Stimulated activated CD8-positive, alpha-beta memory T cell treated with anti-CD3 and anti-CD28 coated beads, Interleukin-15, amount 100 ng/mL, for 4 hours (primary cell): ENCODE results near the gene INPP4B.
"Not testable (repeated sequence)": the region's sequence is repeated elsewhere in the genome, so short reads cannot be mapped to it uniquely, and the experiment has no call there.

Experiments
- DNase-seq, 2 donors: peaks; one replicate each; pipeline ENCODE4 v3.0.0-alpha.2; 2020; ENCODE audit warnings: low read depth in 2 of 2

INPP4B gene

GRCh38 chr4:142687547-142688275 lies 158.4 kb downstream of the INPP4B start:
- DNase-seq = no peak

- no peak for DNase-seq
These were observed 160.0 kb downstream of the INPP4B start for GRCh38 chr4:142686081-142686480.

GRCh38 chr4:142683997-142684396 lies 162.1 kb downstream of the INPP4B start:
- no peak for DNase-seq

GRCh38 chr4:142683503-142683902 lies 162.6 kb downstream of the INPP4B start:
- no peak for DNase-seq

- DNase-seq = no peak
These were observed 174.6 kb downstream of the INPP4B start for GRCh38 chr4:142671516-142671915.

- no peak for DNase-seq
These were observed 182.3 kb downstream of the INPP4B start for GRCh38 chr4:142663828-142664227.

GRCh38 chr4:142660728-142661127 lies 185.4 kb downstream of the INPP4B start:
- DNase-seq = no peak

- DNase-seq = no peak
These were observed 189.9 kb downstream of the INPP4B start for GRCh38 chr4:142656178-142656577.

- DNase-seq = no peak
These were observed 197.7 kb downstream of the INPP4B start for GRCh38 chr4:142648378-142648777.

- DNase-seq = no peak
These were observed 200.5 kb downstream of the INPP4B start for GRCh38 chr4:142645475-142646108.

GRCh38 chr4:142644628-142645027 lies 201.5 kb downstream of the INPP4B start:
- DNase-seq = not testable (repeated sequence)

GRCh38 chr4:142637614-142638013 lies 208.5 kb downstream of the INPP4B start:
- DNase-seq = no peak

- no peak for DNase-seq
These were observed 214.3 kb downstream of the INPP4B start for GRCh38 chr4:142631836-142632235.

GRCh38 chr4:142615324-142615665 lies 230.8 kb downstream of the INPP4B start:
- DNase-seq = no peak

GRCh38 chr4:142614621-142615323 lies 231.3 kb downstream of the INPP4B start:
- no peak for DNase-seq

GRCh38 chr4:142607976-142608375 lies 238.1 kb downstream of the INPP4B start:
- no peak for DNase-seq

- DNase-seq = no peak
These were observed 245.1 kb downstream of the INPP4B start for GRCh38 chr4:142600952-142601351.

- DNase-seq = no peak
These were observed 248.0 kb downstream of the INPP4B start for GRCh38 chr4:142598132-142598531.

- no peak for DNase-seq
These were observed 249.5 kb downstream of the INPP4B start for GRCh38 chr4:142596595-142596994.

GRCh38 chr4:142596121-142596520 lies 250.0 kb downstream of the INPP4B start:
- DNase-seq = no peak

GRCh38 chr4:142595222-142595871 lies 250.8 kb downstream of the INPP4B start:
- DNase-seq = no peak

- no peak for DNase-seq
These were observed 260.7 kb downstream of the INPP4B start for GRCh38 chr4:142585411-142585810.
